ENCODE data around the gene RNLS.
"Not testable (repeated sequence)": the region's sequence is repeated elsewhere in the genome, so short reads cannot be mapped to it uniquely, and the experiment has no call there.

RNLS gene

DNA sequence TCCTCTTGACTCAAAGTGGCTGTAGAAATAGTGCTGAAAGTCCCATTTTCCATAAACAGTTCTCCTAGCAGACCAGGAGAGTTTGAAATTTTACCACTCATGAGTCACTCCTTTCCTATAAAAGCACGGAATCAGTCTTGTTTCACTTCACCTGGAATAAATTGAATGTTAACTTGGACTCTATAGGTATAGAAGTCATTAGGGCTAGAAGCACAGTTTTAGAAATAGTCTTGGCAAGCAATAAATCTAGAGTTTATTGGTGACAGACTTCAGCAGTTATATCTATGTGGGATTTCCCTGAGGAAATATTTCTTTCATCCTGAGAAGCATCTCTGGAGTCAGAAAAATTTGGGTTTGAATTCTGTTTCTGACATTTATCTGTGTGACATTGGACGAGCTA lies 212.4 kb downstream of the RNLS start:
- Mint-ChIP-seq H3K9me3 (peaks cover 3% of the 10 kb centered on the region), H3K36me3 (ENCODE audit: low read depth) (no peaks in the 10 kb centered on the region), H3K27ac (no peak overlapping the region), H3K27me3 (ENCODE audit: low read depth, poor library complexity) (peaks cover 3% of the 10 kb centered on the region), H3K4me1 (no peaks in the 10 kb centered on the region), H3K4me3 (no peak overlapping the region)
- TF ChIP-seq, protein P1, sequence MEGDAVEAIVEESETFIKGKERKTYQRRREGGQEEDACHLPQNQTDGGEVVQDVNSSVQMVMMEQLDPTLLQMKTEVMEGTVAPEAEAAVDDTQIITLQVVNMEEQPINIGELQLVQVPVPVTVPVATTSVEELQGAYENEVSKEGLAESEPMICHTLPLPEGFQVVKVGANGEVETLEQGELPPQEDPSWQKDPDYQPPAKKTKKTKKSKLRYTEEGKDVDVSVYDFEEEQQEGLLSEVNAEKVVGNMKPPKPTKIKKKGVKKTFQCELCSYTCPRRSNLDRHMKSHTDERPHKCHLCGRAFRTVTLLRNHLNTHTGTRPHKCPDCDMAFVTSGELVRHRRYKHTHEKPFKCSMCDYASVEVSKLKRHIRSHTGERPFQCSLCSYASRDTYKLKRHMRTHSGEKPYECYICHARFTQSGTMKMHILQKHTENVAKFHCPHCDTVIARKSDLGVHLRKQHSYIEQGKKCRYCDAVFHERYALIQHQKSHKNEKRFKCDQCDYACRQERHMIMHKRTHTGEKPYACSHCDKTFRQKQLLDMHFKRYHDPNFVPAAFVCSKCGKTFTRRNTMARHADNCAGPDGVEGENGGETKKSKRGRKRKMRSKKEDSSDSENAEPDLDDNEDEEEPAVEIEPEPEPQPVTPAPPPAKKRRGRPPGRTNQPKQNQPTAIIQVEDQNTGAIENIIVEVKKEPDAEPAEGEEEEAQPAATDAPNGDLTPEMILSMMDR (IDR thresholded peaks at IDR 0.05): no peak
- no peak for DNase-seq

DNA sequence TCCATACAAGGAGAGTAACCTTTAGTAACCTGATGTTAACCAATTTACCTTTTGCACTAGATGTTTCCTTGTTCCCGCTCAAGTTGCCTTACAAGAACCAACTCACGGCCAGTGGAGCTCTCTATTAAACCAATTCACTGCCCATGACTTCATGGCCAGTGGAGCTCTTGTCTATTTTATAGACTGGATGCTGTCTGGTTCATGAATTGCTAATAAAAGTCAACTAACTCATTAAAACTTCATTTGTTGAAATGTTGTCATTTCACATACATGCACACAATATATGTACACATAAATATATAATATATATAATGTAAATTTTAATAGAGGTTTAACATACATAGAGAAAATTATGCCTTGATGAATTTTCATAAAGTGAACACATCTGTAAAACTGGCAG lies 216.3 kb downstream of the RNLS start:
- DNase-seq: no peak
- H3K9me3 Mint-ChIP-seq: peaks cover 3% of the 10 kb centered on the region

DNA sequence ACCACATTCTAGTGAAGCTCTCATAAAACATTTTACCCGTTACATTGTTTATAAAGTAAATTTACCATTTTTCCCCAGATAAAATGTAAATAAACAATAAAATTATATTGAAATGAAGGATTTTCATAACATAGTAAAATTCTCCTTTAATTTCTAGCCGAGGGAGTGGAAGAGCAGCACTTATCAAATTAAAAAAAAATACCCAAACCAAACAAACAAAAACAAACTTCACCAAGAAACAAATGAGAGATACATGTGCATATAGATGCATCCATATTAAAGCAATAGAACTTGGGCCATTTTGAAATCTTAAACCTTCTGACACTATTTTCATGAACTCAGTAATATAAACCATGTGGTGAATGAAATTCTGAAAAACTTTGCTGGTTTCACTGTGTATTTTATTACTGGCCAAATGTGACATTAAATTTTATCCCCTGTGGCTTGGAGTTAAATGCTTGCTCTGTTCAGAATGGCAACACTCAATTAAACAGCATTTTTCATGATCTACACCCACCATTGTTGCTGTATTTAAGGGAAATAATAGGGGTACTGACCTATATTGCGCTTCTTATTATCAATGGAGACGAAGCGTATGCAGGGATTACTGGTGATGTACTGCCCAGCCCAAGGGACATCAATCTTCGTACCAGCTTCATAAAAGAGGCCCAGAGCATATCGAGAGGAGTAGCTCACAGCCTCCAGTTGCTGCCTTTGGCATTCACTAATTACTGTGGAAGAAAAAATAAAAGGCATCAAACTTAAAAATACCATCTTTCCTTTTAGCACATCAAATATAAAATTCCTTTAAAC lies 220.9 kb downstream of the RNLS start:
- H3K27me3 Mint-ChIP-seq (ENCODE audit: low read depth, poor library complexity): no peaks in the 10 kb centered on the region
- no peak for DNase-seq

More for the DNA sequence above, 216.3 kb downstream of the RNLS start:
- Mint-ChIP-seq H3K36me3 (ENCODE audit: low read depth) (no peaks in the 10 kb centered on the region), H3K27me3 (ENCODE audit: low read depth, poor library complexity) (no peaks in the 10 kb centered on the region), H3K4me3 (no peak overlapping the region), H3K27ac (no peak overlapping the region), H3K4me1 (no peaks in the 10 kb centered on the region)
- TF ChIP-seq, protein P1 (IDR thresholded peaks at IDR 0.05): no peak

DNA sequence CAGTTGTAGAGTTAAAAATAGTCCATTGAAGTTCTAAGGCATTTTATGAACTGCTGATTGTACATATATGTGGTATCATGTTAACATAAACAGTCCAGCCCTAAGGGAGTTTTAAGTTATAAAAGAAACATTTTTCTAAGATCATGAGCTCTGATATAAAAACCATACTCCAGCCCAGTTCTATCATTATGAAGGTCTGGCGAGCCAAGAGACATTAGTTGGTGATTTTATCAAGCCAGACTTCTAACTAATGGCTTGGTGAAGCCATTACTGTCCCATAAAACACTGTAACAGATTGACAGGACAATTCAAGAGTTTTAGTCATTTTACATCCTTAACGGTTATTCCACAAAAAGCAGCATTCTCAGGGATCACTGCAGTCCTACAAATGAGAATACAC lies 221.6 kb downstream of the RNLS start:
- peaks cover 11% of the 10 kb centered on the region for H3K9me3 Mint-ChIP-seq
- H3K4me3 Mint-ChIP-seq: no peak overlapping the region
- DNase-seq: no peak
- TF ChIP-seq, protein P1 (IDR thresholded peaks at IDR 0.05): no peak
- no peak overlapping the region for H3K27ac Mint-ChIP-seq
- no peaks in the 10 kb centered on the region for H3K36me3 Mint-ChIP-seq (ENCODE audit: low read depth)
- no peaks in the 10 kb centered on the region for H3K4me1 Mint-ChIP-seq
- H3K27me3 Mint-ChIP-seq (ENCODE audit: low read depth, poor library complexity): no peaks in the 10 kb centered on the region

More for the DNA sequence above, 220.9 kb downstream of the RNLS start:
- TF ChIP-seq, protein P1 (IDR thresholded peaks at IDR 0.05): no peak
- Mint-ChIP-seq H3K4me1 (no peaks in the 10 kb centered on the region), H3K9me3 (peaks cover 5% of the 10 kb centered on the region), H3K4me3 (no peak overlapping the region), H3K27ac (no peak overlapping the region), H3K36me3 (ENCODE audit: low read depth) (no peaks in the 10 kb centered on the region)

DNA sequence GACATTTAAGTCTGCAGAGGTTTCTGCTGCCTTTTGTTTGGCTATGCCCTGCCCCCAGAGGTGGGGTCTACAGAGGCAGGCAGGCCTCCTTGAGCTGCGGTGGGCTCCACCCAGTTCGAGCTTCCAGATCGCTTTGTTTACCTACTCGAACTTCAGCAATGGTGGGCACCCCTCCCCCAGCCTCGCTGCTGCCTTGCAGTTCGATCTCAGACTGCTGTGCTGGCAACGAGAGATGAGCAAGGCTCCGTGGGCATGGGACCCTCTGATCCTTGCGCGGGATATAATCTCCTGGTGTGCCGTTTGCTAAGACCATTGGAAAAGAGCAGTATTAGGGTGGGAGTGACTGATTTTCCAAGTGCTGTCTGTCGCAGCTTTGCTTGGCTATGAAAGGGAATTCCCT lies 227.4 kb downstream of the RNLS start:
- H3K36me3 Mint-ChIP-seq (ENCODE audit: low read depth): peaks cover 18% of the 10 kb centered on the region
- not testable (repeated sequence) for H3K4me3 Mint-ChIP-seq, H3K4me1 Mint-ChIP-seq

DNA sequence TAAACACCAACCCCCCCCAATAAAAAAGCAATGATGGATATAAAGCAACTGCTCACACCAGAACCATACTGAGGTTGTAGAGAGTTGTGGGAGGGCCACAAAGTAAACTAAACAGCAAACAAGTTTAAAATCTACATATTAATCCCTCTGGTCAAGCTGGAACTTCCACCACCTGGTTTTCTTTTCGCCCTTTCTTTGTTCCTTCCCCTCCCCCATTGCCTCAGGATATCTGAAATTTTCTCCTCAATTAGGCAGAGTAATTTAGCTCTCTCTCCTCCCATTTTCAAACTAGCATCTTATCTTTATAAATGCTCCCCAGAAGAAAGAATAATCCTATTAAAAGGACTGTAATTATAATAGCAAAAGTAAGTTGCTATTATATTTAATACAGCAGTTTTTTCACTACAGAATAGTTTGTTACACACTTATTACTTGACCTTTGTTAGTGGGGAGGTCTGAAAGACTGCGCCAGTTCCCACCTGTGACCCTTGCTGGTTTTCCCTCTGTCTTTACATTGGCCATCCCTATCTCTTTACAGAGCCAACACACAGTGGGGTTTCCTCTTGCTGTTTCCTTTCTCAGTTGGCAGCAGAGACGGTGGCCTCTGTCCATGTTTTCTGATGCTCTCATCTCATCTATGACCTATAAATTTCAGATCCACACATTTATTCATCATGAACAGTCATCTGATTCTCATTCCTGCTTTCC lies 235.4 kb downstream of the RNLS start:
- Mint-ChIP-seq H3K4me3 (no peak overlapping the region), H3K27me3 (ENCODE audit: low read depth, poor library complexity) (peaks cover 4% of the 10 kb centered on the region), H3K36me3 (ENCODE audit: low read depth) (peaks cover under 1% of the 10 kb centered on the region), H3K4me1 (peaks cover 31% of the 10 kb centered on the region), H3K27ac (no peak overlapping the region), H3K9me3 (peaks cover 22% of the 10 kb centered on the region)
- TF ChIP-seq, protein P1 (IDR thresholded peaks at IDR 0.05): no peak
- no peak for DNase-seq

More for the DNA sequence above, 227.4 kb downstream of the RNLS start:
- not testable (repeated sequence) for DNase-seq; H3K27ac Mint-ChIP-seq; H3K27me3 Mint-ChIP-seq (ENCODE audit: low read depth, poor library complexity)
- peaks cover 61% of the 10 kb centered on the region for H3K9me3 Mint-ChIP-seq

Data from nephron progenitor cell (in vitro differentiated cells).